C4-2B (cell line): ENCODE results near the gene JMJD7.

Experiments used
- CTCF ChIP-seq: fragments of 450-650 bp; conservative IDR thresholded peaks from 2 replicates; pipeline ENCODE4 v1.5.1; 2017; ENCODE audit warnings: mild to moderate bottlenecking
- ZFX ChIP-seq: fragments of 450-650 bp; IDR thresholded peaks from 2 replicates; pipeline ENCODE4 v1.6.1; 2017

GRCh38 chr15:41797201-41797944 lies 30.5 kb upstream of the JMJD7 start:
- TF ChIP-seq CTCF (no peak), ZFX (no peak)
